Stimulated activated naive CD8-positive, alpha-beta T cell treated with anti-CD3 and anti-CD28 coated beads, Interleukin-15, Interleukin-2, amounts not matched to agents 100 ng/mL and 50 ng/mL, for 24 hours (primary cell): ENCODE data around the gene RANBP9.
A peak's percentile ranks its signal among the peaks of the same experiment; 100 is the strongest.

ENCODE experiments used
- H3K27ac Mint-ChIP-seq: one replicate; pipeline ENCODE4 v1.8.0; 2021; ENCODE audit warnings: mild to moderate bottlenecking, mixed read lengths
- H3K27me3 Mint-ChIP-seq: one replicate; pipeline ENCODE4 v1.8.0; 2021; ENCODE audit warnings: mixed read lengths
- H3K36me3 Mint-ChIP-seq: one replicate; pipeline ENCODE4 v1.8.0; 2021; ENCODE audit warnings: low read depth, mixed read lengths
- H3K4me1 Mint-ChIP-seq: one replicate; pipeline ENCODE4 v1.8.0; 2021; ENCODE audit warnings: low read depth, mixed read lengths
- H3K4me3 Mint-ChIP-seq: one replicate; pipeline ENCODE4 v1.8.0; 2021; ENCODE audit warnings: mild to moderate bottlenecking, mixed read lengths
- H3K9me3 Mint-ChIP-seq: one replicate; pipeline ENCODE4 v1.8.0; 2021; ENCODE audit warnings: mixed read lengths

RANBP9 gene

DNA sequence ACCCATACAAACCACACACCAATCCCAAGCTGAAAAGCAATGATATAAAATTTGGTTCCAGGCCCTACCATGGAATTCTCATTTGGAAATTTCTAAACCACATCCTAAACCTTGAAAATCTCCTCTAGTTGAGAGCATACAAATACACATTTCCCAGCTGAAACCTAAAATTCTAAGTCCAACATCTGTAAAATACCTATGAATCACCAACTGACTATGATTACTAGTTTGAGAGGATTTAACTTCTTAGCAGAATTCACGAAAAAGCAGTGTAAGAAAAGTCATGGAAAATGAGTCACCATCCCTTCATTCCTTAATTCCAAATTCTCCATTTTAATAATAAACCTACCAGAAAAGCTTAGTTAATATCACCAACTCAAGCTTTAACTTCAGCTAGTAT, 15.4 kb downstream of the RANBP9 start:
- Mint-ChIP-seq H3K9me3 (no peaks in the 10 kb centered on the region), H3K4me3 (no peak overlapping the region), H3K36me3 (peaks cover 41% of the 10 kb centered on the region), H3K27me3 (no peaks in the 10 kb centered on the region), H3K27ac (peak overlapping the region; percentile 49), H3K4me1 (peaks cover 71% of the 10 kb centered on the region)

- no peaks in the 10 kb centered on the region for H3K9me3 Mint-ChIP-seq
- peaks cover 46% of the 10 kb centered on the region for H3K36me3 Mint-ChIP-seq
- peaks cover 71% of the 10 kb centered on the region for H3K4me1 Mint-ChIP-seq
- no peak overlapping the region for H3K4me3 Mint-ChIP-seq
- H3K27me3 Mint-ChIP-seq: no peaks in the 10 kb centered on the region
- H3K27ac Mint-ChIP-seq: no peak overlapping the region
These were observed 16.4 kb downstream of the RANBP9 start for GRCh38 chr6:13695252-13695651.

GRCh38 chr6:13694562-13694961, 17.1 kb downstream of the RANBP9 start:
- Mint-ChIP-seq H3K9me3 (peaks cover 3% of the 10 kb centered on the region), H3K27me3 (no peaks in the 10 kb centered on the region), H3K36me3 (peaks cover 50% of the 10 kb centered on the region), H3K27ac (no peak overlapping the region), H3K4me1 (peaks cover 75% of the 10 kb centered on the region), H3K4me3 (no peak overlapping the region)

- Mint-ChIP-seq H3K36me3 (peaks cover 46% of the 10 kb centered on the region), H3K4me1 (peaks cover 67% of the 10 kb centered on the region), H3K27ac (peak overlapping the region; percentile 64), H3K27me3 (no peaks in the 10 kb centered on the region), H3K9me3 (peaks cover 4% of the 10 kb centered on the region), H3K4me3 (peak overlapping the region; percentile 10)
These were observed 22.0 kb downstream of the RANBP9 start for GRCh38 chr6:13689511-13690256.

- Mint-ChIP-seq H3K9me3 (peaks cover 4% of the 10 kb centered on the region), H3K27me3 (no peaks in the 10 kb centered on the region), H3K27ac (peak overlapping the region; percentile 83), H3K4me1 (peaks cover 68% of the 10 kb centered on the region), H3K4me3 (peak overlapping the region; percentile 25), H3K36me3 (peaks cover 40% of the 10 kb centered on the region)
These were observed 22.9 kb downstream of the RANBP9 start for GRCh38 chr6:13688692-13689196.

DNA sequence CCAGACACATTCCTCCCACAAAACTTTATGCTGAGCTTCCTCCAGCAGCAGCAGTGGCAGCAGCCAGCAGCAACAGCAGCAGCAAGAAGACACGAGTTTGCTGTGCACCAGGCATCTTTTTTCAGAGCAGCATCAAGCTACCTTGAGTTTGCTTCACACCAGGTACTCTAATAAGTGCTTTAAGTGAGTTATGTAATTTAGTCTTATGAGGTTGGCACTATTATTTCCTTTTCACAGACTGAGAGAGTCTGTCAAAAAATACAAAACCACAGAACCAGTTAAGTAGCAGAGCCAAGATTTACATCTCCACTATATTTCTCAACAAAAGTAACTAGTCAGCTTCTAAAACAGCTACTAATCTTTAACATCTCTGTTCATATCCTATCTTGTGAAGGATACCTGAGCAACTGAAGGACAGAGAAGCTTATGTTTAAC, 23.7 kb downstream of the RANBP9 start:
- H3K9me3 Mint-ChIP-seq: peaks cover 4% of the 10 kb centered on the region
- peaks cover 38% of the 10 kb centered on the region for H3K36me3 Mint-ChIP-seq
- peaks cover 65% of the 10 kb centered on the region for H3K4me1 Mint-ChIP-seq
- peak overlapping the region; percentile 37 for H3K27ac Mint-ChIP-seq
- no peak overlapping the region for H3K4me3 Mint-ChIP-seq
- H3K27me3 Mint-ChIP-seq: no peaks in the 10 kb centered on the region

DNA sequence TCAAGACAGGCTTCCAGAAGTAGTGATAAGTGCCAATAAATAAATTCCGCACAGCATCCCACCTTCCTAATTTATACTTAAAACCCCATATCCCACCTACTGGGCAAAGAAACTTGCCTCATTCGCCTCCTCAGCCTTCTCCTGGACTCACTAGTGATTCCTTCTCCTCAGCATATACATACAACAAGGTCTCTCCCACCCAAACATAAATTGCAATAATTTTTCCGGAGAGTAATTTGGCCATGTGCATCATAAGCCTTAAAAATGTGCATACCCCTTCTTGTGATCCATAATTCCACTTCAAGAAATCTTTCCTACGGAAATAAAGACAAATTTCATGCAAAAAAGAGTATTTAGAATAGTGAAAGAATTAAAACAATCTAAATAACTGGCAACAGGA, 26.8 kb downstream of the RANBP9 start:
- H3K27me3 Mint-ChIP-seq: no peaks in the 10 kb centered on the region

GRCh38 chr6:13683038-13683437, 28.6 kb downstream of the RANBP9 start:
- Mint-ChIP-seq H3K36me3 (peaks cover 38% of the 10 kb centered on the region), H3K4me3 (no peak overlapping the region), H3K4me1 (peaks cover 69% of the 10 kb centered on the region)

More for the DNA sequence above, 26.8 kb downstream of the RANBP9 start:
- H3K4me1 Mint-ChIP-seq: peaks cover 77% of the 10 kb centered on the region
- H3K27ac Mint-ChIP-seq: peak overlapping the region; percentile 12
- no peak overlapping the region for H3K4me3 Mint-ChIP-seq
- H3K36me3 Mint-ChIP-seq: peaks cover 41% of the 10 kb centered on the region
- peaks cover 4% of the 10 kb centered on the region for H3K9me3 Mint-ChIP-seq

DNA sequence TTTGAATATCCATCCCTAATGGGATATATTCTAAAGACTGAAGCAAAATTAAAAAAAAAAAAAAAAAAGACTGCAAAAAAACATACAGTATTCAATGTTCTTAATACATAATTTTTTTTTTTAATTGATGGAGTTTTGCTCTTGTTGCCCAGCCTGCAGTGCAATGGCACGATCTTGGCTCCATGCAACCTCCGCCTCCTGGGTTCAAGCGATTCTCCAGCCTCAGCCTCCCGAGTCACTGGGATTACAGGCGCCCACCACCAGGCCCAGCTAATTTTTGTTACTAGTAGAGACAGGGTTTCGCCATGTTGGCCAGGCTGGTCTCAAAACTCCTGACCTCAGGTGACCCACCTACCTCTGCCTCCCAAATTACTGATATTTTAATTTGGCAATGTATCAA, 29.3 kb downstream of the RANBP9 start:
- no peak overlapping the region for H3K4me3 Mint-ChIP-seq
- no peaks in the 10 kb centered on the region for H3K27me3 Mint-ChIP-seq
- H3K9me3 Mint-ChIP-seq: no peaks in the 10 kb centered on the region
- H3K36me3 Mint-ChIP-seq: peaks cover 38% of the 10 kb centered on the region
- H3K27ac Mint-ChIP-seq: no peak overlapping the region
- peaks cover 62% of the 10 kb centered on the region for H3K4me1 Mint-ChIP-seq

More at GRCh38 chr6:13683038-13683437, 28.6 kb downstream of the RANBP9 start:
- Mint-ChIP-seq H3K27ac (peak overlapping the region; percentile 26), H3K27me3 (no peaks in the 10 kb centered on the region), H3K9me3 (no peaks in the 10 kb centered on the region)

DNA sequence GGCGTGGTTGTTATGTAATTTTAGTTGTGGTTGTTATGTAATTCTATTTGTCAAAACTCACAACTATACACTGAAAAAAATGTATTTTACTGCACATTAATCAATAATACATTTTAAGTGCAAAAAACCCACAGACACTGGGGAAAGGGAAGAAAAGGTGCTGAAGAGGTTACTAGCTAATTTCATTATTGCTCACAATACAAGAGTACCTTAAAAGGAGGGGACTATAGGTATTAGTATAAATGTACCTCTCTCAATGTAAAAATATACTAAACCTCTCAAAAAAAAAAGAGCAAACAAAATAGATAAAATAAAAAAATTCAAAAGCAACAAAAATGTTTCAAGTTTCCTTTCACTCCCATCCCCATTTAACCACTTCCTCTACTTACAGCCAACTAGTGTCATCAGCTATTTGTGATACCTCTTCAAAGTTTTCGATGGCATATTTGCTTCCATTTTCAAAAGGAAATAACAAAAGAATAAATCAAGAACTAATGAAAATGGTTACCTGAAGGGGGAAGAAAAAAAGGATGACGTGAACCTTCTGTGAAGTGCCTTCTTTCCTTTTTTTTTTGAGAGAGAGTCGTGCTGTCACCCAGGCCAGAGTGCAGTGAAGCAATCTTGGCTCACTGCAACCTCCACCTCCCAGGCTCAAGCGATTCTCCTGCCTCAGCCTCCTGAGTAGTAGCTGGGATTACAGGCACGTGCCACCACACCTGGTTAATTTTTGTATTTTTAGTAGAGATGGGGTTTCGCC, 30.2 kb downstream of the RANBP9 start:
- H3K9me3 Mint-ChIP-seq: peaks cover 4% of the 10 kb centered on the region
- H3K4me3 Mint-ChIP-seq: peak overlapping the region; percentile 67
- H3K4me1 Mint-ChIP-seq: peaks cover 61% of the 10 kb centered on the region
- H3K36me3 Mint-ChIP-seq: peaks cover 40% of the 10 kb centered on the region
- no peaks in the 10 kb centered on the region for H3K27me3 Mint-ChIP-seq
- peak overlapping the region; percentile 81 for H3K27ac Mint-ChIP-seq

GRCh38 chr6:13680448-13680968, 31.1 kb downstream of the RANBP9 start:
- no peaks in the 10 kb centered on the region for H3K27me3 Mint-ChIP-seq
- H3K9me3 Mint-ChIP-seq: peaks cover 7% of the 10 kb centered on the region
- peaks cover 44% of the 10 kb centered on the region for H3K36me3 Mint-ChIP-seq
- H3K27ac Mint-ChIP-seq: no peak overlapping the region
- no peak overlapping the region for H3K4me3 Mint-ChIP-seq
- H3K4me1 Mint-ChIP-seq: peaks cover 65% of the 10 kb centered on the region

GRCh38 chr6:13679996-13680395, 31.6 kb downstream of the RANBP9 start:
- H3K27ac Mint-ChIP-seq: no peak overlapping the region
- H3K36me3 Mint-ChIP-seq: peaks cover 46% of the 10 kb centered on the region
- no peak overlapping the region for H3K4me3 Mint-ChIP-seq
- H3K9me3 Mint-ChIP-seq: peaks cover 7% of the 10 kb centered on the region
- H3K27me3 Mint-ChIP-seq: no peaks in the 10 kb centered on the region
- peaks cover 69% of the 10 kb centered on the region for H3K4me1 Mint-ChIP-seq

DNA sequence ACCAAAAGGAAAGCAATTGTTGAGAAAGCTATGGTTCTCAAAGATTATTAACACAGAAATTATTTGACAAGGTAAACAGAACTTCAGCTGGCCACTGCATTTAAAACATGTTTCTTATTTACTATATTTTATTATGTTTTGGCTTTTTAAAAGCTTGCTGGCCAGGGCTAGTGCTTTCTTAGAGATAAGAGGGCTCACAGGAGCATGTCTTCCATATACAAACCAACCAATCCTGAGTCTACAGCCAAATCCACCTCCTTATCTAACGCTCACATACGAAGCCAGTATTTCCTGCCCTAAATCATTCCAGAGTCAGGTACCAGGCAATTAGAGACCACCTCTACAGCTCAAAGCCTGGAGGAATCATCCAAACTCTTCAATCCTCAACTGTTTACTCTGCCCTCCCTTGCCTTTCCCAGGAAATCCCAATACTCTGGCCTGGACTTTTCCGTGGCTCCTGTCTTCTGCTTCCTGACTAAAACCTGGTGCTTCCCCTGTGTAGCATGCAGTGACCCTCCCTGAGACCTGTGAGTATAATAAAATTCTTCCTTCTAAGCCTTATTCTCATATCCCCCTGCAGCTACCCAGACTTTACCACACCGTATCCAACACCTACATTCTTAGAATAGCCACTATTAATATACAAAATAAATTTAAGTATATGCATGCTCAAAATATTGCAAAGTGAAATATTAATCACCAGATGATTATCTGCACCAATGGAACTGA, 33.2 kb downstream of the RANBP9 start:
- Mint-ChIP-seq H3K36me3 (peaks cover 48% of the 10 kb centered on the region), H3K27ac (no peak overlapping the region), H3K4me3 (no peak overlapping the region), H3K9me3 (peaks cover 11% of the 10 kb centered on the region), H3K4me1 (peaks cover 74% of the 10 kb centered on the region), H3K27me3 (no peaks in the 10 kb centered on the region)

DNA sequence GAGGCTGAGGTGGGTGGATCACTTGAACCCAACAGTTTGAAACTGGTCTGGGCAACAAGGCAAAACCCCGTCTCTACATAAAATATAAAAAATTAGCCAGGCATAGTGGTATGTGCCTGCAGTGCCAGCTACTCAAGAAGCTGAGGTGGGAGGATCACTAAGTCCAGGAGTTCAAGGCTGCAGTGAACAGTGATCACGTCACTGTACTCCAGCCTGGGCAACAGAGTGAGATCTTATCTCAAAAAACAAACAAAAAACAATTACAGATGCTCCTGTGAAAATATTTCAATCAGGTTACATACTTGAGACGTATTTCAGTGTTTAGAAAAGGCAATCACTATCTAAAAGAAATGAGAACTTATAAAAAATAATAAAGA, 33.8 kb downstream of the RANBP9 start:
- H3K9me3 Mint-ChIP-seq: peaks cover 11% of the 10 kb centered on the region
- H3K4me3 Mint-ChIP-seq: no peak overlapping the region
- H3K27ac Mint-ChIP-seq: no peak overlapping the region

More for the DNA sequence above, 33.8 kb downstream of the RANBP9 start:
- Mint-ChIP-seq H3K36me3 (peaks cover 46% of the 10 kb centered on the region), H3K4me1 (peaks cover 76% of the 10 kb centered on the region), H3K27me3 (no peaks in the 10 kb centered on the region)
